Left renal cortex interstitium (tissue), 4 donors: ENCODE results near the gene TCN1. TPM values are rescaled to one million over a fixed set of nuclear protein-coding genes. Genes with fewer than 3 reads are reported as not detected.
"Not testable (repeated sequence)": the region's sequence is repeated elsewhere in the genome, so short reads cannot be mapped to it uniquely, and the experiment has no call there.

Experiments used
- DNase-seq, 4 donors: peaks; one replicate each; pipeline ENCODE4 v3.0.0-alpha.2; 2013; ENCODE audit warnings: low read depth in 4 of 4, low spot score in 2 of 4, missing footprints in 1 of 4
- polyA plus RNA-seq, 4 donors: library from polyadenylated mRNA; unstranded; fragments of 120-200 nt; gene quantifications; one replicate each; pipeline ENCODE4 v1.2.1, GENCODE V29; 2013; ENCODE audit not compliant: insufficient read length in 4 of 4

Gene TCN1
- polyA plus RNA-seq, 4 donors, result 0.30 TPM; not detected in 3

- no peak for DNase-seq
Observed at GRCh38 chr11:59857439-59858434, 8.6 kb downstream of the TCN1 start.

GRCh38 chr11:59854871-59855270 lies 11.4 kb downstream of the TCN1 start:
- no peak for DNase-seq

- not testable (repeated sequence) for DNase-seq
Observed at GRCh38 chr11:59851416-59851815, 14.9 kb downstream of the TCN1 start.

DNA sequence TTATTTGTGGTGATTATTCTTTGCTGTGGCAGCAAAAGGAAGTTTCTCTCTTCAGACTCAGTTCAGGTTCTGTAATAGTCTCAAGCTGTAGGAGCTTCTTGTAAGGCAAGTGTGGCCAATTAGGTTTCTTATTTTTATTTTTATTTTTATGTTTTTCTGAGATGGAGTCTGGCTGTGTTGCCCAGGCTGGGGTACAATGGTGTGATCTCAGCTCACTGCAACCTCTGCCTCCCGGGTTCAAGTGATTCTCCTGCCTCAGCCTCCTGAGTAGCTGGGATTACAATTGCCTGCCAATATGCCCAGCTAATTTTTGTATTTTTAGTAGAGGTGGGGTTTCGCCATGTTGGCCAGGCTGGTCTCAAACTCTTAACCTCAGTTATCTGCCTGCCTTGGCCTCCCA lies 16.7 kb downstream of the TCN1 start:
- DNase-seq, result not testable (repeated sequence)

DNA sequence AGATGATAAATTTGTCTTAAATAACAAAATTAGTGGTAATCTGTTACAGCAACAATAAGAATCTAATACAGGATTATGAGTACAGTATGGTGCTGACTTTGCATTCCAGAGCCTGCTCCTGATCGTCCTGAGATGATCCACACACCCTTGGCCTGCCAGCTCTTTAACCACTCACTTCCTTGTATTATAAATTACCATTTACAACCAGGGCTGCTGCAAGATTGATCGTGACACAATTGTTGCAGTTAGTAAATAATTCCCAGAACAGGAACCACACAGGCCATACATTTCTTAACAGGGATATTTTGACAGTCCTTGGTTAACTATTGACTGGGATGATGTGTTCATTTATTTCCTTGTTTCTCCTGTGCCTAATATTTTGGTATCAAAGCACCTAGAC lies 17.2 kb downstream of the TCN1 start:
- no peak for DNase-seq

DNA sequence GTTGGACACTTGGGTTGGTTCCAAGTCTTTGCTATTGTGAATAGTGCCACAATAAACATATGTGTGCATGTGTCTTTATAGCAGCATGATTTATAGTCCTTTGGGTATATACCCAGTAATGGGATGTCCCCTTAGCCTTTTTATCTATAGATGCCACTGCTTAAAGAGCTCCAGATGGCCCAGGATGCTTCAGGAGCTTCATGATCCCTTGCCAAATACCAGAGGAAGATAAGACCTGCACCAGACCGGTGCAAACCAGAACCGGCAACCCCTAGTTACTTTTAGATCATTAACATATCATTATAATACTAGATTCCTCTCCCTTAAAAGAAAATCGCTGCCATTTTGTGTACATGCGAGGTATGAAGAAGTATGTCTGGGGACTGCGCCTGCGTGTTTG lies 17.8 kb downstream of the TCN1 start:
- DNase-seq, result not testable (repeated sequence)

GRCh38 chr11:59847626-59848025 lies 18.7 kb downstream of the TCN1 start:
- no peak for DNase-seq

DNA sequence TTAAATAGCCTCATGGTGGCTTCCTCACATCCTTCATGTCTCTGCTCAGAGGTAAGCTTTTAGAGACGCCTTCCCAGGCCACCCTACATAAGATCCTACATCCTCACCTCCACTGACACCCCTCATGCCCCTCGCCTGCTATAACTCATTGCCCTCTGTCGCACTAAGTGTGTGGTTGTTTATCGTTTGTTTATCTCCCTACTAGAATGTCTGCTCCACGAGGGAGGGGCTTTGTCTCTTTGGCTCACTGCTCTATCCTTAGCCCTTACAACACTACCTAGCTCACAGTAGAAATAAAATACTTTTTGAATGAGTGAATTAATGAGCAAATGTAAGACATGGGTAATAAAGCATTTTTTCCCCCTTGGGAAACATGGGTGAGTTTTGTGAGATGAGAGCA lies 19.7 kb downstream of the TCN1 start:
- DNase-seq, result no peak

GRCh38 chr11:59845399-59845798 lies 20.9 kb downstream of the TCN1 start, which contains the start of gene CBLIF:
TSS of gene CBLIF (minus strand) at chr11:59845499. CDS start at chr11:59845453, 46 bp downstream.
- no peak for DNase-seq

GRCh38 chr11:59842316-59842715 lies 24.0 kb downstream of the TCN1 start:
- no peak for DNase-seq

DNA sequence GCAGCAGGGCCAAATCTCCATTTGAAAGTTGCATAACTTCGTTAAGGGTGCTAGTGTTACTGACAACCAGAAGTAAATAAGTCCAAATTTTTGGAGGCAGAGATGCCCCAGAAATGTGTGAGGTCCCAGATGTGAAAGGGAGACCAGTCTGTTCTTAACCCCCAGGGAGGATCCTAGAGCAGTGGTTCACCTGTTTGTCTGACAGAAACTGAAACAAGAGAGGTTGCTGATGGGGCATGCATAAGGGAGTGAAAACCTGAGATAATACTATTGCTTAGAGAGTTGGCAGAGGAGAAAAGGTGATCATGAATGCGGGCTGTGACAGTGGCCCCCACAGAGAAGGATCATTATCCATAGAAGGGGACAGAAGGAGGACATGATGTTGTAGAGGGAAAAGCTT lies 24.8 kb downstream of the TCN1 start:
- no peak for DNase-seq

GRCh38 chr11:59839615-59840014 lies 26.7 kb downstream of the TCN1 start:
- DNase-seq, result no peak

DNA sequence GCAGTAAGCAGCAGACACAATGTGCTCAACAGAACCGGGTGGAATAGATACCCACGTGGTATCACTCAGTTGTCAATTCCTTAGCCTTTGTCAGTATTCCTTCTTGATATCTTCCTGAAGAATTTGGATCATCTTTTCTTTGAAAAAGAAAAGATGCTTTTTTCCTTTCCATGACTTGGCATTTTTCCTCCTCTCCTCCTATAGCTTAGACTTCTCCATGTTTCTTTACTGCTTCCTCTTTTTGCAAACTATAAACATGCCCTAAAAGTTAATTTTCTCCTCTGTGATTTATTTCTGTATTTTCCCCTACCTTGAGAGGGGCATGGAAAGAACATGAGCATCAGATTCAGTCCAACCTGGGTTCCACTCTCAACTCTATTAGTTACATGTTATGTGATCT lies 32.7 kb downstream of the TCN1 start:
- no peak for DNase-seq

DNA sequence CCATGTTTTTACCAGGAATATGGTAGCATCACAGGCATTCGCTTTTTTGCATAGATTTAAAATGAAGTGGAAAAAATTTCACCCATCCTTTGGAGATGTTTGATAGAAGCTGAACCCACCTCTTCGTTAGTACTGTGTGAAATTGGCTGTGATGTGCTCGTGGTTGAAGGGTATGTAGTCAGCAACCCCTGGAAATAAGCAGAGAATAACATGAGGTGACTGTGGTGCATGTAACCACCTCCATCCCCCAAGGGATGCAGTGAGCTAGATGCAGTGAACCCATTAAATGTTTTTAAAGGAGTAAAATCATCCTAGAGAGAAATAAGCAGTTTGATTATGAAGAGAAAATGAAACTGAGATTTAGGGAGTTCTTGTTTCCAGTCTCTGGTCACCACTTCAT lies 36.9 kb downstream of the TCN1 start:
- DNase-seq, result no peak

DNA sequence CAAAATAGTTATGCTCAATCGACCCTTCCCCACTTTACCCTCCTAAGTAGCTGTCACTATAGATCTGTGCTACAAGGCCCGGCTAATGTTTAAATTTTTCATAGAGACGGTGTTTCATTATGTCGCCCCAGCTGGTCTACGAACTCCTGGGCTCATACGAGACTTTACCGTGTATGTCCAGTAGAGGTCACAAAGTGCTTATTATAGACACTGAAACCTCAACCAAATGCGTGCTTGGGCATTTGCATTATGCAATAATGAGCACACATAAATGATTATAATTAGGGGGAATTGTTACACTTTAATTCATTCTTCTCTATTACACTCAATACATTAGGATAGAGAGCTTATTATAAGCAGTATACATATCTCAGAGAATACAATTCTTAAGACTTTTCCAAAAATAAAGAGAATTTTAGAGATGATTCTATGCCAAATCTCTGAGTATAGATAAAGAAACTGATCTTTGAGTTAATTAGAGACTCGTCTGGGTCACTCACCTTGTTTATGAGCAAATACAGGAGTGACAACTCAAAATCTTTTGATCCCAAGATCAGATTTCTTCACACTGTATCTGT lies 43.2 kb downstream of the TCN1 start:
- DNase-seq, result peak in 2 of 4 donors; percentile 4 to 8

DNA sequence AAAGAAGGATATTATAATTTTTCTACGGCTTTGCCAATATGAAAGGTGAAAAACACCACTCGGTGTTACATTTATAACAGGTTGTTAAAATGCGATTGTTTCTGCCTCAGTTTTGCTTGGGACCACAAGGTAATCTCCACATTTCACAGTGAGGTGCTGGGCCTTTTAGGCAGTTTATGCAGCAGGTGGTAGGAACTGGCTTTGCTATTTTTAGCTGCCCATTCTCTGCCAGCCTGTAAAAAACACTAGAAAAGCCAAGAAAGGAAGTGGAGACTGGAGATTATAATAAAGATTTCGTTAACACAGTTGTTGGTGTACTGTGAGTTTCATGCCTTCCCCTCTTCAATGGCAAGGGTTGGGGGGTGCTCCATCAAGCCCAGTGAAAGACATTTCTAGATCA lies 47.7 kb downstream of the TCN1 start:
- no peak for DNase-seq

DNA sequence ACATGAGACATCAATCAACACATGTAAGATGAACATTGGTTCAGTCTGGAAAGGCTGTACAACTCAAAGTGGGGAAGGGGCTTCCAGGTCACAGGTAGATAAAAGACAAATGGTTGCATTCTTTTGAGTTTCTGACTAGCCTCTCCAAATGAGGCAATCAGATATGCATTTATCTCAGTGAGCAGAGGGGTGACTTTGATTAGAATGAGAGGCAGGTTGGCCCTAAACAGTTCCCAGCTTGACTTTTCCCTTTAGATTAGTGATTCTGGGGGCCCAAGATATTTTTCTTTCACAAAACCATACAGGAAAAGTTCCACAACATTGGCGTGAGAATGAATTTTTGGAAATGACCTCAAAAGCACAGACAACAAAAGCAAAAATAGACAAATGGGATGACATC lies 49.9 kb downstream of the TCN1 start:
- DNase-seq, result not testable (repeated sequence)

GRCh38 chr11:59815754-59816153 lies 50.5 kb downstream of the TCN1 start:
- no peak for DNase-seq

DNA sequence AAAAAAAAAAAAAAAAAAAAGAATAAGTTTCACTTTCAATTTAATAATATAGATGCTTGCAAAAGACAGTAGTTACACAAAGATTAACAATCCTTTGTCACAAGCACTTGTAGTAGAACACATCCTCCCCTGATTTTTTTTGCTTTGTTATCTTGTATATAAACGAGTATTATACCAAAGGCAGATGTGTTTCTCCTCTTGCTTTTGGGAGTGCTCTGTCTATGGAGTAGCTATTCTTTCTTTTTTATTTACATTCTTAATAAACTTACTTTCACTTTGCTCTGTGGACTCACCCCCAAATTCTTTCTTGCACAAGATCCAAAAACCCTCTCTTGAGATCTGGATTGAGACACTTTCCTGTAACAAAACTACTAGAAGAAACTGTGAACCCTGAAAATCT lies 52.3 kb downstream of the TCN1 start:
- no peak for DNase-seq

GRCh38 chr11:59813364-59813763 lies 52.9 kb downstream of the TCN1 start:
- DNase-seq, result no peak

DNA sequence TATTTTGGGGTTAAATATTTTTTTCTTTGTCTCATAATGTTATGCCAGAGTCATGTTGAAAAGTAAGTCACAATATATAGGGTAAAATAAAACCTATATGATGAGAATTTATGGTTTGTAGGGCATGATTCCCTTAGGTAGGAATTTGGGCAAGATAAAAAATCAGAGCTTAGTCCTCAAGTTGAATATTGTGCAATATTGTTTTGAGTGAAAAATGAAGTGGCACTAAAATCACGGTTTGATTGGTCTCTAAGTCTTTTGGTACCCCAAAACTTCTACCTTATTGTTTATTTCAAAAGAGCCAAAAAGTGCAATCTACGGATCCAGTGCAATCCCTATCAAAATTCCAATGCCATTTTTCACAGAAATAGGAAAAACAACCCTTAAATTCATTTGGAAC lies 54.1 kb downstream of the TCN1 start:
- no peak for DNase-seq

DNA sequence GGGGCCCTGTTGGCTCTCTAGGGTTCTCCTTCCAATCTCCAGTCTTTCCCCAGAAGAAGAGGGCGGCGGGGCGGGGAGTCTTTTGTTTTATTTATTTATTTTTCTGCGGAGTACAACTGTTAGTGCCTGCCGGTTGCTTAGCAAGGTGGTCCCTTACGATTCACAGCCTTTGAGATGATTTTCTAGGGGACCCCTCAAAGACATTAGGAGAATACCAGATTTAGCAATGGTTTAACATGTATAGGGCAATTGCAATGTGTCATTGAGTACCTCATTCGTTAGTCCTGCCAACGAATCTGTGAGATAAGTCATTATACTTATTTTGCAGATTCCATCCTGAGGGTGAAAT lies 55.4 kb downstream of the TCN1 start:
- peak in 1 of 4 donors; percentile 36 for DNase-seq
